Colon (tissue), 2 donors: Measurements from ENCODE around the gene GALNT17.
"Not testable (repeated sequence)": the region's sequence is repeated elsewhere in the genome, so short reads cannot be mapped to it uniquely, and the experiment has no call there.

ENCODE experiments used
- FAIRE-seq: peaks from 2 replicates; lab custom pipeline; 2012; peaks lifted over from hg19 to GRCh38; lab: Jason Lieb, UNC
- donor health status: control.
- donor health status: control.

GALNT17 gene

DNA sequence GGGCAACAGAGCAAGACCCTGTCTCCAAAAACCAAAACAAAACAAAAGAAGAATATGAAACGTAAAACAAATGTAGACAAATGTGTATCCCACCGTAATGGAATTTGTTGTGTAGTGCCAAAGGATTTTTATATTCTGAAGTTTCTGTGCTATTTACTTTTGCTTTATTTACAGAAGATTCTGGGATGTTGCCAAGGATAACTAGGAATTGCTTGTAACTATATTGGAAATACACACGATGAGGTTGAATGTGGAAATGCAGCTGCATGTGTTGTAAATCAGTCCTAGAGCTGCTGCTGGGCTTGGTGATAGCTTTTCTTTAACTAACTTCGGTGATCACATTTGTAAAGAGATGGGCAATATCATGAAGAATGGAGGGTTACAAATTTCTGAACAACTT lies 39.5 kb downstream of the GALNT17 start:
- no peak for FAIRE-seq

DNA sequence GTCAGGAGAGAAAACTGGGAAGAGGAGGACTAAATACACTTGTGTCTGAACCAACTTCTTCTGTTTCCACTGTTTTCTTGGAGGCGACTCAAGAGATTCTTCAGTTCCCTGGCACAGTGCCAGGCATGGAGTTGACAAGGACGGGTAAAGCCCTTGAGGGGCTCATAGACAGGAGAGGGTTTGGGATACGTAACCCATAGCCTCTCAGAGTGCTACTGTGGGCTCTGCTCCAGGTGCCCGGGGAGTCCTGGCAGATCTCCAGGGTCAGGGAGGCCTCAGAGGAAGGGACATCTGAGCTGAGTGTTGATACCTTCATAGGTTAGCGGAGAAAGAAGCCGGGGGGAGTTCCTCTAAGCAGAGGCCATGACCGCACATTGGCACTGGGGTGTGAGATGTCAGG lies 42.0 kb downstream of the GALNT17 start:
- FAIRE-seq = no peak

- FAIRE-seq = no peak
Observed at GRCh38 chr7:71182438-71182935, 50.5 kb downstream of the GALNT17 start.

DNA sequence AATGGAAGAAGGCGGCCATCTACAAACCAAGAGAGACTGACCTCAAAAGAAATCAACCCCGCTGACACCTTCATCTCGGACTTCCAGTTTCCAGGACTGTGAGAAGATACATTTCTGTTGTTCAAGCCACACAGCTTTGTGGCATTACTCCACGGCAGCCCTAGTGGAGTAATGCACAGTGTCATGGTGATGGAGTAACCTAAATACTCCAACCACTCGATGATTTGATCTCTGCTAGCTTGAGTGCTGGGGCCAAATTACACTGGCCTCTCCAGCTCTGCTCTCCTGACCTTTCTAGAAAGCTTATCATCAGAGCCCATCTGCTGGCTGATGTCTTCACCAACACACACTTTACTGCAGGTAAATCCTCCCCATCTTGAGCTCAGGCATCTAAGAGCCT lies 52.2 kb downstream of the GALNT17 start:
- no peak for FAIRE-seq

DNA sequence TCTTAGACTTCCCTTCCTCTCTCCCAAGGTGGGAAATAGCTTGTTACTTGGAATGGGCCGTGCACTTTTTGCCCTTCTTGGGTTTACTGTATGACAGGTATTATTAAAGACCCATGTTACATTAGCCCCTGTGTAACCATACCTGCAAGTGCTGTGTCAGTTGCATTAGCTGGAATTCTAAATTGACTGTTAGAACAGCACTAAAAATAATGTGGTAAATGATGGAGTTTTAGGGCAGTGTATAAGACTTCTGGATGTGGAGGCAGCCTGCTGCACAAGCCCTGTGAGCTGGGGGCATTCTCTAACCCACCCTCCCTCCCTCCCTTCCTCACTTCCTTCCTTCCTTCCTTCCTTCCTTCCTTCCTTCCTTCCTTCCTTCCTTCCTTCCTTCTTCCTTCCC lies 52.7 kb downstream of the GALNT17 start:
- no peak for FAIRE-seq

DNA sequence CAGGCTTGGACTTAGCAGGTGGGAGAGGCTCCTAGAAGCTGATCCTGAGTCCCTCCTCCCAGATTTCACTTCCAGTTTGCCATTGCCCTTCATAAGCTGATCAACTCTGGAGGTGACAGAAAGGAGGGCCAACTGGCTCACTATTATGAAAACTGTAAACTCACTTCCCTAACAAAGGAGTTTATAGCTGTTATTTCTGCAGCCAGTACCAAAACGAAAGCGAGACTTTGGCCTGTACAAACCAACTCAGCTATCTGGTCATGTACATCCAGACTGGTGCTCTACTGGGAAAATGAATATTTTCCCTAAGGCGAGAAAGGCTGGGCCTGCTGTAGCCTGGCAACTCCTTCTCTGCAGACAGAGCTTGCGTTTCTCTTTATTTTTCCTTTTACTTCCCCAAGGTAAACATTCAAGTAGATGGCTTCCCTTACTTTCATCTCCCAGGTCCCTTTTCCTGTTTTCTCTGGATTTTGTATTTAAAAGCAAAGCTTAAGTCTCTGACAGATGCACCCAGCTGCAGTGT lies 54.7 kb downstream of the GALNT17 start:
- no peak for FAIRE-seq

DNA sequence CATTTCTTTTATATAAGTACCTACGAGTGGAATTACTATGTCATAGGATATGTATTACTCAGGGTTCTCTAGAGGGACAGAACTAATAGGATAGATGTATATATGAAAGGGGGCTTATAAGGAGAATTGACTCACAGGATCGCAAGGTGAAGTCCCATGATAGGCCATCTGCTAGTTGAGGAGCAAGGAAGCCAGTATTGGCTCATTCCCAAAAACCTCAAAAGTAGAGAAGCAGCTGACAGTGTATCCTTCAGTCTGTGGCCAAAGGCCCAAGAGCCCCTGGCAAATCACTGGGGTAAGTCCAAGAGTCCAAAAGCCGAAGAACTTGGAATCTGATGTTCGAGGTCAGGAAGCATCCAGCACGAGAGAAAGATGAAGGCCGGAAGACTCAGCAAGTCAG lies 59.8 kb downstream of the GALNT17 start:
- no peak for FAIRE-seq

- no peak for FAIRE-seq
Observed at GRCh38 chr7:71193099-71193810, 61.3 kb downstream of the GALNT17 start.

DNA sequence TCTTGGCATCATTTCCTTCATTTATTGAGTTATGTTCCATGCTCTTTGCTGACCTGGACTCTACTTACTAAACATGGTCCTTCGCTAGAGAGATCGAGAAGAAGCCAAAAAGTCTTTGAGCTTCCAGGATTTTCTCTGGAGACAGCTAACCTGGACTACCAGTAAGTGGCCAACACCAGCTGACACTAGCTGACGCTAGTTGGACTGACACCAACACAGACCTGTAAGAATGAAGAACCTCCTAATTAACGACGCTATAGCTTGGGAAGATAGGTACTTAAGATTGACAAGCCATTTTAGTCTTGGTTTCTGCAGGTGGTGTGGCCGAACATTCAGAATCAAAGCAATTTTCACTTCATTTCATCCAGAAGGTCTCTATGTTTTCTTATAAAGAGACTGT lies 66.4 kb downstream of the GALNT17 start:
- no peak for FAIRE-seq

- no peak for FAIRE-seq
Observed at GRCh38 chr7:71198887-71199286, 66.9 kb downstream of the GALNT17 start.

- FAIRE-seq = no peak
Observed at GRCh38 chr7:71206184-71206583, 74.2 kb downstream of the GALNT17 start.

DNA sequence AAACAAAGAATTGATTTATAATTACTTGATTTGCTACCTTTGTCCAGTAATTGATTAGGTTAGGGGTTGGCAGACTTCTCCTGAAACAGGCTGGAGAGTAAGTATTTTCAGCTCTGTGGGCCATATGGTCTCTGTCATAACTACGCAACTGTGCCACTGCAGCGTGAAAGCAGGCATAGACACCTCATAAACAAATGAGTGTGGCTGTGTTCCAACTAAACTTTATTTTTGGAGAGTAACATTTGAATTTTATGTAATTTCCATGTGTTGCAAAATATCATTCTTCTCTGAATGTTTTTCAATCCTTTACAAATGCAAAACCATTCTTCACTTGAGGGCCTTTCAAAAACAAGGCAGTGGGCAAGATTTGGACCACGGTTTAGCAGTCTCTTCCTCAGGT lies 76.9 kb downstream of the GALNT17 start:
- FAIRE-seq = no peak

DNA sequence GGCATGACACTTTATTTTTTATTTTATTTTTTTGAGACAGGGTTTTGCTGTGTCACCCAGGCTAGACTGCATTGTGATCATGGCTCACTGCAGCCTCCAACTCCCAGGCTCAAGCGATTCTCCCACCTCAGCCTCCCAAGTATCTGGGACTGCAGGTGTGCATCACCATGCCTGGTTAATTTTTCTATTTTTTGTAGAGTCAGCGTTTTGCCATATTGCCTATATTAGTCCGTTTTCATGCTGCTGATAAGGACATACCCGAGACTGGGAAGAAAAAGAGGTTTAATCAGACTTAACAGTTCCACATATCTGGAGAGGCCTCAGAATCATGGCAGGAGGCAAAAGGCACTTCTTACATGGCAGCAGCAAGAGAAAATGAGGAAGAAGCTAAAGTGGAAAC lies 77.5 kb downstream of the GALNT17 start:
- FAIRE-seq = not testable (repeated sequence)

- FAIRE-seq = no peak
Observed at GRCh38 chr7:71210220-71210619, 78.3 kb downstream of the GALNT17 start.

- not testable (repeated sequence) for FAIRE-seq
Observed at GRCh38 chr7:71212433-71212832, 80.5 kb downstream of the GALNT17 start.

- no peak for FAIRE-seq
Observed at GRCh38 chr7:71216211-71216610, 84.3 kb downstream of the GALNT17 start.

GRCh38 chr7:71220210-71220695 lies 88.3 kb downstream of the GALNT17 start:
- FAIRE-seq = no peak

- FAIRE-seq = no peak
Observed at GRCh38 chr7:71221049-71221448, 89.1 kb downstream of the GALNT17 start.

- no peak for FAIRE-seq
Observed at GRCh38 chr7:71221549-71221948, 89.6 kb downstream of the GALNT17 start.

DNA sequence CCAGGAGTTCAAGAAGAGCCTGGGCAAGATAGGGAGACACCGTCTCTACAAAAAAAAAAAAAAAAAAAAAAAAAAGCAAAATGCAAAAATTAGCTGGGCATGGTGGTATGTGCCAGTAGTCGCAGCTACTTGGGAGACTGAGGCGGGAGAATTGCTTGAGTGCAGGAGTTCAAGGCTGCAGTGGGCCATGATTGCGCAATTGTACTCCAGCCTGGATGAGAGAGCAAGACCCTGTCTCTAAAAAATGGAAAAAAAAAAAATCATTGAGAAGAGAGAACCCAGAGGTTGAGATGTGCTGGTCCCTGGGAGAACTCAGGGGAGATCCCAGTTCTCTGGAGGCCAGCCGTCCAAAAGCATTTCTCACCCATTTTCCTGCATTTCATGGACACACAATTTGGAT lies 95.2 kb downstream of the GALNT17 start:
- no peak for FAIRE-seq

DNA sequence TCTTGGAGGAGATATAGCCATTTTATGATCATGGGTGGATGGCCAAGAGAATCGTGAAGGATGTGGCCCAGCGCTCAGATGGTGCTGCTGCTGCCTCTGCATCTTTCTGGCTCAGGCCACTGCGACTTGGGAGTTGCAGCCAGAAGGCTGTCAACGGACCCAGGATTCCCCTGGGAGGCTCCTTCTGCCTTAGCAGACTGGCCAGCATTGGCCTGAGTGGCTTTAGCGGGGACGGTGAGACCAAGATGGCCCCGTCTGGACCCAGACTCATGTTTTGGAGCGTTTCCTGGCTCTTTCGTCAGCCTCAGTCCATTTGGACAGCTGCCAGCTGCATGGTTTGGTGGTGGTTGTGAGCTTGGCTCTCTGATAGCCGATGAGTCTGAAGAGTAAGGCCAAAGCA lies 97.2 kb downstream of the GALNT17 start:
- FAIRE-seq = no peak

- FAIRE-seq = no peak
Observed at GRCh38 chr7:71229699-71230098, 97.8 kb downstream of the GALNT17 start.

- FAIRE-seq = no peak
Observed at GRCh38 chr7:71235253-71235652, 103.3 kb downstream of the GALNT17 start.
